Mucosa of descending colon (tissue), 3 donors: ENCODE data around the gene AAR2. TPM values are rescaled to one million over a fixed set of nuclear protein-coding genes. Genes with fewer than 3 reads are reported as not detected.

Experiments
- ATAC-seq: fragments of 200-7000 bp; cut with Tn5 transposase; one replicate; pipeline ENCODE4 v1.9.1; 2020; ENCODE audit warnings: mild to moderate bottlenecking, moderate library complexity
- DNase-seq, 3 donors: peaks; one replicate each; pipeline ENCODE4 v3.0.0-alpha.2; 2020
- H3K36me3 ChIP-seq: fragments of 200-600 bp; one replicate; pipeline ENCODE4 v1.8.0; 2021; ENCODE audit warnings: low read depth, mild to moderate bottlenecking
- H3K4me1 ChIP-seq: fragments of 200-600 bp; one replicate; pipeline ENCODE4 v1.8.0; 2021; ENCODE audit warnings: low read depth, mild to moderate bottlenecking
- H3K4me3 ChIP-seq: fragments of 200-600 bp; one replicate; pipeline ENCODE4 v1.8.0; 2021; ENCODE audit warnings: mild to moderate bottlenecking
- H3K9me3 ChIP-seq: fragments of 200-600 bp; one replicate; pipeline ENCODE4 v1.8.0; 2021; ENCODE audit warnings: mild to moderate bottlenecking
- CTCF ChIP-seq: fragments of 200-600 bp; IDR thresholded peaks from one replicate; pipeline ENCODE4 v1.8.0; 2022; ENCODE audit warnings: antibody characterized with exemption, mild to moderate bottlenecking
- intact Hi-C, 2 donors: fragments of 100-400 bp; cut with DNase I in 1 of 2; cut with micrococcal nuclease in 1 of 2; formaldehyde crosslinking; loops; one replicate each; pipeline versions ENCODE4 v1.11.0 to v1.11.1; 2022; cut with DNase I, micrococcal nuclease
- total RNA-seq, 3 donors: library from RNA; stranded (reverse); fragmentation: NEBNext Ultra II Directional in 2 of 3; extraction: Animal tissue kit (Norgen Biotek cat#: 25700) in 2 of 3; gene quantifications; one replicate each; pipeline versions ENCODE4 v1.2.1 to v1.2.4, GENCODE V29; 2021 to 2023
- donor health status: DM: no; HTN: no; CAD: no; lungs with moderate emphysema.
- donor health status: DM: no; HTN: no; CAD: no.
- donor health status: DM: no; HTN: yes; CAD: no.

AAR2 gene
- total RNA-seq, 3 donors from 2014 or later = 19.5 to 24.8 (median 22.6) TPM

- ATAC-seq = no peak
- DNase-seq = no peak
- Histone ChIP-seq H3K4me3 (no peak overlapping the region), H3K36me3 (no peaks in the 10 kb centered on the region), H3K4me1 (no peaks in the 10 kb centered on the region), H3K9me3 (no peaks in the 10 kb centered on the region)
- no peak for TF ChIP-seq CTCF
- intact Hi-C loops = no loop called here
Measured at GRCh38 chr20:36205026-36205425, 31.3 kb upstream of the AAR2 start.

- no peak overlapping the region for H3K4me3 ChIP-seq
- no peaks in the 10 kb centered on the region for H3K4me1 ChIP-seq
- no peak for ATAC-seq
- DNase-seq = no peak
- no peak for TF ChIP-seq CTCF
- H3K36me3 ChIP-seq = no peaks in the 10 kb centered on the region
- intact Hi-C loops = no loop called here
- no peaks in the 10 kb centered on the region for H3K9me3 ChIP-seq
Measured at GRCh38 chr20:36206068-36206467, 30.2 kb upstream of the AAR2 start.

GRCh38 chr20:36206641-36207040 is 29.6 kb upstream of the AAR2 start:
- no peak for DNase-seq
- H3K9me3 ChIP-seq = no peaks in the 10 kb centered on the region
- no peaks in the 10 kb centered on the region for H3K4me1 ChIP-seq
- H3K36me3 ChIP-seq = no peaks in the 10 kb centered on the region
- no peak for ATAC-seq
- no peak for TF ChIP-seq CTCF
- intact Hi-C loops = no loop called here
- H3K4me3 ChIP-seq = no peak overlapping the region

- H3K4me3 ChIP-seq = no peak overlapping the region
Measured at GRCh38 chr20:36207602-36208001, 28.7 kb upstream of the AAR2 start.

GRCh38 chr20:36208257-36208656 is 28.0 kb upstream of the AAR2 start:
- no peak overlapping the region for H3K4me3 ChIP-seq
- no peaks in the 10 kb centered on the region for H3K4me1 ChIP-seq
- H3K36me3 ChIP-seq = no peaks in the 10 kb centered on the region
- intact Hi-C loops = no loop called here
- DNase-seq (no peak), ATAC-seq (no peak)
- H3K9me3 ChIP-seq = no peaks in the 10 kb centered on the region
- no peak for TF ChIP-seq CTCF

More at GRCh38 chr20:36207602-36208001, 28.7 kb upstream of the AAR2 start:
- no peak for DNase-seq
- H3K9me3 ChIP-seq = no peaks in the 10 kb centered on the region
- H3K36me3 ChIP-seq = no peaks in the 10 kb centered on the region
- no peak for ATAC-seq
- intact Hi-C loops = no loop called here
- H3K4me1 ChIP-seq = no peaks in the 10 kb centered on the region
- TF ChIP-seq CTCF = no peak

- Histone ChIP-seq H3K9me3 (no peaks in the 10 kb centered on the region), H3K4me3 (no peak overlapping the region), H3K4me1 (no peaks in the 10 kb centered on the region), H3K36me3 (no peaks in the 10 kb centered on the region)
- ATAC-seq (no peak), DNase-seq (no peak)
- intact Hi-C loops = loop anchor here in 1 of 2 donors (10.0 kb wide), 1 partner anchor 224 kb away; no protein-coding TSS in a partner anchor
- no peak for TF ChIP-seq CTCF
Measured at GRCh38 chr20:36210436-36211021, 25.7 kb upstream of the AAR2 start.
